Colonic mucosa (tissue), 4 donors: Measurements from ENCODE around the gene EXD3. TPM values are rescaled to one million over a fixed set of nuclear protein-coding genes. Genes with fewer than 3 reads are reported as not detected.

Experiments used
- DNase-seq: peaks from one replicate; pipeline ENCODE4 v3.0.0-alpha.2; 2020
- H3K27ac ChIP-seq: fragments of 200-600 bp; one replicate; pipeline ENCODE4 v1.8.0; 2021
- H3K27me3 ChIP-seq: fragments of 200-600 bp; one replicate; pipeline ENCODE4 v1.8.0; 2021
- H3K36me3 ChIP-seq: fragments of 200-600 bp; one replicate; pipeline ENCODE4 v1.8.0; 2021
- H3K4me1 ChIP-seq: fragments of 200-600 bp; one replicate; pipeline ENCODE4 v1.8.0; 2021; ENCODE audit warnings: mild to moderate bottlenecking
- H3K4me3 ChIP-seq: fragments of 200-600 bp; one replicate; pipeline ENCODE4 v1.8.0; 2021
- H3K9ac ChIP-seq, 2 donors: one replicate each; pipeline ENCODE4 v1.7.0; 2013; ENCODE audit warnings: control low read depth in 2 of 2, low read depth in 2 of 2, low read length in 2 of 2
- H3K9me3 ChIP-seq: fragments of 200-600 bp; one replicate; pipeline ENCODE4 v1.8.0; 2021
- intact Hi-C: fragments of 100-400 bp; cut with DNase I; formaldehyde crosslinking; loops from one replicate; pipeline ENCODE4 v1.14.1; 2022
- total RNA-seq, 2 donors: library from RNA; stranded (reverse); fragmentation: NEBNext Ultra II Directional in 1 of 2; extraction: Animal tissue kit (Norgen Biotek cat#: 25700) in 1 of 2; gene quantifications; one replicate each; pipeline ENCODE4 v1.2.1, GENCODE V29; 2021
- TF ChIP-seq, protein P1 (sequence below): fragments of 200-600 bp; IDR thresholded peaks from one replicate; pipeline ENCODE4 v1.8.0; 2022; ENCODE audit warnings: antibody characterized with exemption, mild to moderate bottlenecking
- donor health status: healthy.
- donor health status: DM: no; HTN: no; CAD: no.
- donor health status: DM: no; HTN: no; CAD: no.

EXD3 gene
- total RNA-seq, 2 donors from 2014 or later = 34.9 to 36.4 TPM

DNA sequence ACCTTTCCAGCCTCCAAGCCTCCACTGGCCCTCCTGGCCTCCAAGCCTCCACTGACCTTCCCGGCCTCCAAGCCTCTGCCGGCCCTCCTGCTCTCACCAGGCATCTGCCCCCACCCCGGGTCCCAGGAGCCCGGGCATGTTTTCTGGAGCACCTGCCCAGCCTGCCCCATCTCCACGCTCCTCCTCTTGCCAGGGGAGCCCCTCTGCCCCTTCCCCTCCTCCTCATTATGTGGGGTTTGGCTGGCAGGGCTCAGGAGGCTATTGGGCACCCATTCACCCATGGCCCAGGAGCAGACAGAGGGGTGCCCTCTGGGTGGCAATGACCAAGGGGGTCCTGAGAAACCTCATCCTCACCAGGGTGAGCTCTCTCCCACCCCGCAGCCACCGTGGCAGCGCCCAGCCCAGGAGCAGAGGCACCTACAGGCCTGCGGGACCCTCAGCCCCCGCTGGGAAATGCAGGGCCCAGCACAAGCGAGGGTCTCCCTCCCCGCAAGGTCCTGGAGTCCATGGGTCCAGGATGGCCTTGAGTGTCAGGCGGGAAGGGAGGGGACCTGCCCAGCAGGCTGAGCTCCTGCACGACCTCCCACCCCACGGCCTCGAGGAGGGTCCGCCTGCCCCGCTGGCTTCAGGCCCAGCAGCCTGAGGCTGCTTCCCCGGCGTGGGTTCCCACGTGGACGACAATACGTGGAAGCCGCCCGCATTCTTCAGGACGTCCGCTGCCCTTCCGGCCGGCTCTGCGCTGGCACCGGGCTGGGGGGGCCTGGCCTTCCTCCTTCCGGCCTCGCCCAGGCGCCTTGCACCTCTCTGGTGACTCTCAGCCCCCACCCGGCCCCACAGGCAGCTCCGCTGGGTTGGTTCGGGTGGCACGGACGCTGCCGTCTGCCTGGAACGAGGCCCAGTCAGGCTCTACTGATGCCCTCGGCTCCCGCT is 69.5 kb downstream of the EXD3 start:
- Histone ChIP-seq H3K4me3 (no peak overlapping the region), H3K9ac (no peak overlapping the region), H3K36me3 (no peaks in the 10 kb centered on the region), H3K27ac (no peak overlapping the region), H3K9me3 (no peaks in the 10 kb centered on the region), H3K4me1 (no peaks in the 10 kb centered on the region), H3K27me3 (no peaks in the 10 kb centered on the region)
- no peak for DNase-seq
- intact Hi-C loops = no loop called here
- TF ChIP-seq, protein P1, sequence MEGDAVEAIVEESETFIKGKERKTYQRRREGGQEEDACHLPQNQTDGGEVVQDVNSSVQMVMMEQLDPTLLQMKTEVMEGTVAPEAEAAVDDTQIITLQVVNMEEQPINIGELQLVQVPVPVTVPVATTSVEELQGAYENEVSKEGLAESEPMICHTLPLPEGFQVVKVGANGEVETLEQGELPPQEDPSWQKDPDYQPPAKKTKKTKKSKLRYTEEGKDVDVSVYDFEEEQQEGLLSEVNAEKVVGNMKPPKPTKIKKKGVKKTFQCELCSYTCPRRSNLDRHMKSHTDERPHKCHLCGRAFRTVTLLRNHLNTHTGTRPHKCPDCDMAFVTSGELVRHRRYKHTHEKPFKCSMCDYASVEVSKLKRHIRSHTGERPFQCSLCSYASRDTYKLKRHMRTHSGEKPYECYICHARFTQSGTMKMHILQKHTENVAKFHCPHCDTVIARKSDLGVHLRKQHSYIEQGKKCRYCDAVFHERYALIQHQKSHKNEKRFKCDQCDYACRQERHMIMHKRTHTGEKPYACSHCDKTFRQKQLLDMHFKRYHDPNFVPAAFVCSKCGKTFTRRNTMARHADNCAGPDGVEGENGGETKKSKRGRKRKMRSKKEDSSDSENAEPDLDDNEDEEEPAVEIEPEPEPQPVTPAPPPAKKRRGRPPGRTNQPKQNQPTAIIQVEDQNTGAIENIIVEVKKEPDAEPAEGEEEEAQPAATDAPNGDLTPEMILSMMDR = no peak

DNA sequence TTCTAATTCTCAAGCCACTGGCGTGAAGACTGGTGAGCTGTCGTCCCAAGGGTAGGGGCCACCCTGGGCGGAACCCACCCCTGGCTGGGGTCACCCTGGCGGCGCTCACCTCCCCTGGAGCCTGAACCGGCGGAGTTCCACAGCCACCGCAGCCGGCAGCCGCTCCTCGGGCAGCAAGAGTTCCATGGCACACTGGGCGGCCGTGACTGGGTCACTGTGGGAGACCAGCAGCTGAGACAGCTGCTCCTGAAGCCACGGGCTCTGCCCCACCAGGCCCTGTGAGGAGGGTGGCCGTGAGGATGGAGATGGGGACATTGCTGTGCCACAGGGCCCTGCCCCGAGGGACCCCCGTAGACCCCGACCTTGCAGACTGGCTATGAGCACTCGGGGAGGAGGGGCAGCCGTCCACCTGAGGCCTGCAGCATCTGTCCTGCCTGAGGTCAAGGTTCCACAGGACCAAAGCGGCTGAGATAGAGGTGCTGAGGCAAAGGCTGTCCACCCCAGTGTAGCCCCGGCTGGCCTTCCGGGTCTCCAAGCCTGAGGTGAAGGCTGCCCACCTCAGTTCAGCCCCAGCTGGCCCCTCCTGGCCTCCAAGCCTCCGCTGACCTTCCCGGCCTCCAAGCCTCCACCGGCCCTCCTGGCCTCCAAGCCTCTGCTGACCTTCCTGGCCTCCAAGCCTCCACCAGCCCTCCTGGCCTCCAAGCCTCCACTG is 70.3 kb downstream of the EXD3 start:
- intact Hi-C loops = no loop called here
- H3K27ac ChIP-seq = no peak overlapping the region
- H3K27me3 ChIP-seq = no peaks in the 10 kb centered on the region
- TF ChIP-seq, protein P1 = no peak
- no peak overlapping the region for H3K4me3 ChIP-seq
- no peaks in the 10 kb centered on the region for H3K9me3 ChIP-seq
- no peaks in the 10 kb centered on the region for H3K36me3 ChIP-seq
- no peak overlapping the region for H3K9ac ChIP-seq
- DNase-seq = no peak
- H3K4me1 ChIP-seq = no peaks in the 10 kb centered on the region

DNA sequence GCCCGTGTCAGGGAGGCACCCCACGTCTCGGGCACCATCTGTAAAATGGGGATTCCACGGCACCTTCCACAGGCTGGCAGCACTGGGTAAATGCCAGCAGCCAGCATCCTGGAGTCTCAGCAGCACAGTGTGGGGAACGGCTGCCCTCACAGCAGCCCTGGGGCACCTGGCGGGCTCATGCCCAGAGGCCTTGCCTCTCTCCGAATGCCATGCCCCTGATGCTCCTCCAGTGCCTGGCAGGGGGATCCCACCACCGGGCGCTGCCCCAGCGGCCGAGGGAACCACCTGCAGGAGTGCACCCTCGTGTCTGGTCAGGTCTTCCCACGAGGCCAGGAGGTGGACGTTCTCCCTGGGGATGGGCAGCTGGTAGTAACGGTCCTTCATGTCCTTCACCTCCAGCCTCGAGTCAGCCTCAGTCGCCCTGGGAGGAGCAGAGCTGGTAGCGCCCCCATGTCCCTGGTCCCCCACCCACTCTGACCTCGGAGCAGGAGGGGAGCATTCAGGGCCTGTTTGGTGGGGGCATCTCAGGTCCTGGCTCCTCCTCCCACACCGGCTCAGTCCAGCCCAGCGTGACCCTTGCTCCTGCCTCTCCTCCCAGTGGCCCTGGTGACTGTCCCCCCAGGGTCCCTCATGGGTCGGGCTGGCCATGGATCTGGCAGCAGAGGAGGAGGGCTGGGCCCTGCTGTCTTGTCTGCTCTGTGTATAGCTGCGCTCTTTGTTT is 71.0 kb downstream of the EXD3 start:
- Histone ChIP-seq H3K4me3 (no peak overlapping the region), H3K9ac (no peak overlapping the region), H3K27me3 (no peaks in the 10 kb centered on the region), H3K4me1 (no peaks in the 10 kb centered on the region), H3K27ac (no peak overlapping the region), H3K36me3 (no peaks in the 10 kb centered on the region), H3K9me3 (no peaks in the 10 kb centered on the region)
- intact Hi-C loops = no loop called here
- DNase-seq = no peak
- TF ChIP-seq, protein P1 = no peak

DNA sequence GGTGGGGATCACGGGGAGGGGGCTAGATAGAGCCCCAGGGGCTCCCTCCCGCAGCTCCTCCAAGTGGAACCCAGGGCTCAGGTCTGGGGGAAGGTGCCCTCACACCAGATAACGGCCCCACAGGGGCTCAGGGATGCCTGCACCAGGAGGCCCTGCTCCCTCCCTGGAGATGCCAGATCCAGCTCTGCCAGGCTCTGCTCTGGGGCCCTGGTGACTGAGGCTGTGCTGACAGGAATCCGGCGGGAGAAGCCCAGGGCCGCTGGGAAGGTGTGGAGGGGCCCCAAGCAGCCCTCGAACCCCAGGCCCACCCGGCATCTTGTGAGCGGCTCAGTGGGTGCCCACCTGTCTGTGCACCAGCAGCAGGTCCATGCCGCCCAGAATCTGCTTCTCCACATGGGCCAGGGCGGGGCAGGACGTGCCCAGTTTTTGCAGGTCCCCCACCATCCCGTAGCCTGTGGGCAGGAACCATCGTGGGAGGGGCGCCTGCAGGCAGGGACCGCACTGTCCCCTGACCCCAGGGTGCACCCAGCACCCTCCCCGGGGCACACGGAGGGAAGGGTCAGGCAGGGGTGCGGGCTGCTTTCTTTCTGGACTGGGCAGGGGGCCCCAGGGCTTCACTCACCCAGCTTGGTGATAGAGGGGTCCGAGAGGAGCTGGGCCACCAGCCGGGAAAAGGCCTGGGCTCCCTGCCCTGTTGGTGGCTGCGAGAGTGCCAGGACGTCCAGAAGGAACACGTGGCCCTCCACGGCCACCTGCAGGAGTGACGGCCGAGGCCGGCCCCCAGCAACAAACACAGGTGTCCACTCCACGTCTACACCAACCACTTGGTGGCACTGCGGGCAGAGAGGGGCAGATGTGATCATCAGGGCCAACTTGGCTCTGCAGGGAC is 72.0 kb downstream of the EXD3 start:
- Histone ChIP-seq H3K9ac (no peak overlapping the region), H3K4me1 (no peaks in the 10 kb centered on the region), H3K27ac (no peak overlapping the region), H3K4me3 (no peak overlapping the region), H3K27me3 (no peaks in the 10 kb centered on the region), H3K9me3 (no peaks in the 10 kb centered on the region), H3K36me3 (no peaks in the 10 kb centered on the region)
- DNase-seq = no peak
- intact Hi-C loops = no loop called here
- TF ChIP-seq, protein P1 = no peak
